CD4-positive, alpha-beta T cell treated with Interferon alpha-2 for 1 hour (primary cell): ENCODE results near the gene ARHGAP19.
"Not testable (repeated sequence)": the region's sequence is repeated elsewhere in the genome, so short reads cannot be mapped to it uniquely, and the experiment has no call there.

Experiments
- DNase-seq, 2 donors: peaks; one replicate each; pipeline ENCODE4 v3.0.0-alpha.2; 2020 to 2022

Gene ARHGAP19

GRCh38 chr10:97279121-97279815 is 13.2 kb downstream of the ARHGAP19 start:
- no peak for DNase-seq

GRCh38 chr10:97278491-97278989 is 13.9 kb downstream of the ARHGAP19 start:
- DNase-seq = peak in 1 of 2 donors; percentile 68

GRCh38 chr10:97277551-97277950 is 14.9 kb downstream of the ARHGAP19 start:
- DNase-seq = no peak

GRCh38 chr10:97274828-97275227 is 17.6 kb downstream of the ARHGAP19 start:
- DNase-seq = no peak

GRCh38 chr10:97273700-97274099 is 18.7 kb downstream of the ARHGAP19 start:
- DNase-seq = no peak

GRCh38 chr10:97270523-97271154 is 21.8 kb downstream of the ARHGAP19 start:
- DNase-seq = no peak

GRCh38 chr10:97267671-97268070 is 24.8 kb downstream of the ARHGAP19 start:
- DNase-seq = no peak

GRCh38 chr10:97265095-97265494 is 27.3 kb downstream of the ARHGAP19 start:
- not testable (repeated sequence) for DNase-seq

- DNase-seq = no peak
Measured at GRCh38 chr10:97263971-97264370, 28.5 kb downstream of the ARHGAP19 start.

- DNase-seq = no peak
Measured at GRCh38 chr10:97261656-97262055, 30.8 kb downstream of the ARHGAP19 start.

GRCh38 chr10:97261183-97261582 is 31.3 kb downstream of the ARHGAP19 start:
- DNase-seq = no peak

GRCh38 chr10:97259119-97259518 is 33.3 kb downstream of the ARHGAP19 start:
- no peak for DNase-seq

- DNase-seq = no peak
Measured at GRCh38 chr10:97256356-97256755, 36.1 kb downstream of the ARHGAP19 start.

- no peak for DNase-seq
Measured at GRCh38 chr10:97255512-97256293, 36.7 kb downstream of the ARHGAP19 start.

GRCh38 chr10:97254694-97255093 is 37.7 kb downstream of the ARHGAP19 start:
- no peak for DNase-seq

GRCh38 chr10:97250952-97251351 is 41.5 kb downstream of the ARHGAP19 start:
- DNase-seq = no peak

- no peak for DNase-seq
Measured at GRCh38 chr10:97243836-97244235, 48.6 kb downstream of the ARHGAP19 start.

GRCh38 chr10:97238855-97239254 is 53.6 kb downstream of the ARHGAP19 start:
- no peak for DNase-seq

- no peak for DNase-seq
Measured at GRCh38 chr10:97235353-97235752, 57.1 kb downstream of the ARHGAP19 start.

GRCh38 chr10:97234400-97234799 is 58.0 kb downstream of the ARHGAP19 start:
- DNase-seq = peak in 1 of 2 donors; percentile 25

GRCh38 chr10:97230146-97230545 is 62.3 kb downstream of the ARHGAP19 start:
- DNase-seq = no peak

- DNase-seq = no peak
Measured at GRCh38 chr10:97229322-97230015, 63.0 kb downstream of the ARHGAP19 start.

- no peak for DNase-seq
Measured at GRCh38 chr10:97228775-97229157, 63.7 kb downstream of the ARHGAP19 start.
